DND-41 (cell line): ENCODE measurements around the gene ANKS1B.

Experiments used
- ATAC-seq: fragments of 200-7000 bp; cut with Tn5 transposase; 3 replicates; pipeline ENCODE4 v1.9.1; 2021; ENCODE audit warnings: low read depth; ENCODE audit not compliant: insufficient read depth
- DNase-seq: peaks from one replicate; pipeline ENCODE4 v3.0.0-alpha.2; 2020
- H2AFZ ChIP-seq: 2 replicates; pipeline ENCODE4 v1.6.0; 2012; ENCODE audit warnings: low read depth, low read length
- H3K27ac ChIP-seq: 2 replicates; pipeline ENCODE4 v1.5.1; 2012; ENCODE audit warnings: low read length, inconsistent platforms
- H3K27me3 ChIP-seq: fragments of 200-600 bp; sonication (generic); 2 replicates; pipeline ENCODE4 v1.6.0; 2012; ENCODE audit warnings: low read length, mild to moderate bottlenecking, inconsistent platforms; ENCODE audit not compliant: insufficient read depth, poor library complexity
- H3K36me3 ChIP-seq: 2 replicates; pipeline ENCODE4 v1.5.1; 2012; ENCODE audit warnings: low read length, inconsistent platforms; ENCODE audit not compliant: insufficient read depth
- H3K4me1 ChIP-seq: 2 replicates; pipeline ENCODE4 v1.5.1; 2012; ENCODE audit warnings: mild to moderate bottlenecking, low read length; ENCODE audit not compliant: insufficient read depth
- H3K4me2 ChIP-seq: 2 replicates; pipeline ENCODE4 v1.6.0; 2012; ENCODE audit warnings: mild to moderate bottlenecking, moderate library complexity, low read length, inconsistent platforms; ENCODE audit not compliant: insufficient read depth
- H3K4me3 ChIP-seq, 2 experiments: fragments of 200-600 bp in 1 of 2; shearing (Covaris generic) in 1 of 2; 2 replicates each; pipeline ENCODE4 v1.5.1; 2012 to 2016; ENCODE audit warnings: inconsistent platforms in 2 of 2, low read length in 2 of 2, mild to moderate bottlenecking in 2 of 2, low read depth in 1 of 2, moderate library complexity in 1 of 2
- H3K79me2 ChIP-seq: 2 replicates; pipeline ENCODE4 v1.6.0; 2012; ENCODE audit warnings: low read length, inconsistent platforms; ENCODE audit not compliant: insufficient read depth
- H3K9ac ChIP-seq: 2 replicates; pipeline ENCODE4 v1.6.0; 2012; ENCODE audit warnings: low read depth, mild to moderate bottlenecking, inconsistent platforms, low read length, moderate library complexity
- H3K9me3 ChIP-seq: 2 replicates; pipeline ENCODE4 v1.5.1; 2012; ENCODE audit warnings: low read length, moderate library complexity, mild to moderate bottlenecking, inconsistent platforms; ENCODE audit not compliant: insufficient read depth, severe bottlenecking
- H4K20me1 ChIP-seq: 2 replicates; pipeline ENCODE4 v1.6.0; 2012; ENCODE audit warnings: low read length; ENCODE audit not compliant: insufficient read depth
- EZH2 ChIP-seq: IDR thresholded peaks from 3 replicates; pipeline ENCODE4 v1.6.1; 2012; ENCODE audit warnings: borderline replicate concordance, low read depth, mild to moderate bottlenecking, moderate library complexity, low read length, inconsistent platforms; ENCODE audit not compliant: severe bottlenecking
- TF ChIP-seq, protein P1 (sequence below): IDR thresholded peaks from 2 replicates; pipeline ENCODE4 v1.5.1; 2012; ENCODE audit warnings: borderline replicate concordance, low read length, moderate library complexity, mild to moderate bottlenecking; ENCODE audit not compliant: poor library complexity, severe bottlenecking; ENCODE audit errors: extremely low read depth

ANKS1B gene

DNA sequence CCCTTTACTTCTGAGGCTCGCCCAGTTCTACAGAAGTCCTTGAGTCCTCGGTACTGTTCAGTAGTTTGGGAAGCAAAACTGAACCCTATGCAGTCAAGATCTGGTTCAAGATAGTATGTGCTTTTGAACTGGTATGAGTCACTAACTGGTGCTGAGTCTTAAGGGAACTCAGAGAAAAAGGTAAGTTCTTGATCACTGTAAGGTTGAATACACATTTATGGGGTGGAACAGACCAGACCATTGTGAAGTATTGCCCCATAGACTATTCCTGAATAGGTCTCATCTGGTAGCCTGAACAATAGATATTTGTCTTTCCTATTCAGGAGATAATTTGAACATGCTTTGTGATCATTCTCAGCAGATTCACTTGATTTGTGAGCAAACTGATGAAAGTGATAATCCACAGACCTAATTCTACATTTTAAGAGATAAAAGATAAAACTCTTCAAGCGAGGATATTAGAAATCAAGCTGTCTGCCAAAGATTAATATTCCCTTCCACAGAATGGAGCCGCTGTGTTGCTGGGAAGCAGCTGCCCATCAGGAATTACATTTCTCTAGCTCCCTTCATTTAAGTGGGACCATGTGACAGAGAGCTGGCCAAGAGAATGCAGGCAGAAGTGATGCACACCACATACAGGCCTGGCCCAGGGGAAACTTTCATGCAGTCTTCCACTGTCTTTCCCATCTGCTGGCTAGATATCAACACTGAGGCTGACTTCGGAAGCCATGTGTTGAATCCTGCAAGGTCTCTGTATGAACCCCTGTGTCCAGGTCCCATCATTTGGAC lies 707.0 kb downstream of the ANKS1B start:
- Histone ChIP-seq H2AFZ (no peak overlapping the region), H3K4me1 (no peaks in the 10 kb centered on the region), H3K79me2 (no peaks in the 10 kb centered on the region), H3K27me3 (peaks cover 2% of the 10 kb centered on the region), H3K36me3 (no peaks in the 10 kb centered on the region), H3K4me2 (no peak overlapping the region), H4K20me1 (no peaks in the 10 kb centered on the region), H3K9ac (no peak overlapping the region), H3K9me3 (no peaks in the 10 kb centered on the region), H3K4me3 (no peak overlapping the region), H3K27ac (no peak overlapping the region)
- no peak for ATAC-seq
- no peak for DNase-seq
- TF ChIP-seq, protein P1, sequence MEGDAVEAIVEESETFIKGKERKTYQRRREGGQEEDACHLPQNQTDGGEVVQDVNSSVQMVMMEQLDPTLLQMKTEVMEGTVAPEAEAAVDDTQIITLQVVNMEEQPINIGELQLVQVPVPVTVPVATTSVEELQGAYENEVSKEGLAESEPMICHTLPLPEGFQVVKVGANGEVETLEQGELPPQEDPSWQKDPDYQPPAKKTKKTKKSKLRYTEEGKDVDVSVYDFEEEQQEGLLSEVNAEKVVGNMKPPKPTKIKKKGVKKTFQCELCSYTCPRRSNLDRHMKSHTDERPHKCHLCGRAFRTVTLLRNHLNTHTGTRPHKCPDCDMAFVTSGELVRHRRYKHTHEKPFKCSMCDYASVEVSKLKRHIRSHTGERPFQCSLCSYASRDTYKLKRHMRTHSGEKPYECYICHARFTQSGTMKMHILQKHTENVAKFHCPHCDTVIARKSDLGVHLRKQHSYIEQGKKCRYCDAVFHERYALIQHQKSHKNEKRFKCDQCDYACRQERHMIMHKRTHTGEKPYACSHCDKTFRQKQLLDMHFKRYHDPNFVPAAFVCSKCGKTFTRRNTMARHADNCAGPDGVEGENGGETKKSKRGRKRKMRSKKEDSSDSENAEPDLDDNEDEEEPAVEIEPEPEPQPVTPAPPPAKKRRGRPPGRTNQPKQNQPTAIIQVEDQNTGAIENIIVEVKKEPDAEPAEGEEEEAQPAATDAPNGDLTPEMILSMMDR, result no peak
- no peak for TF ChIP-seq EZH2

DNA sequence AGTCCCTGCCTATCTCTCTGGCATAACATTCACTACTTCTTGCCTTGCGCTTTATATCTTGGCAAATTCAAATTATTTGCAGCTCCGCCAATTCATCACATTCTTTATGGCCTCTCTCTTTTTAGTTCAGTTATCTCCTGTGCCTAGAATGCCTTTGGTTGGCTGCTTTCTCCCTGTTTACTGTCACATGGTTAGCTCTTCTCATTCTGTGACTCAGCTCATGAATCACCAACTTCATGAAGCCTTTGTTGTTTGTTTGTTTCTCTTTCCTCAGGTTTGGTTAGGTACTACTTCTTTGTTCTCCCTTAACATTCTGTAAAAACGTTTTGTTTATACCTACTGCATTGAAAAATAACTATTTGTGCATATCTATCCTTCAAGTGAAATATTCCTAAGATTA lies 713.7 kb downstream of the ANKS1B start:
- TF ChIP-seq, protein P1, result no peak
- no peak for TF ChIP-seq EZH2
- H3K27ac ChIP-seq, result no peak overlapping the region
- no peaks in the 10 kb centered on the region for H3K27me3 ChIP-seq
- no peaks in the 10 kb centered on the region for H3K9me3 ChIP-seq
- no peaks in the 10 kb centered on the region for H3K36me3 ChIP-seq
- no peak overlapping the region for H2AFZ ChIP-seq
- H3K4me2 ChIP-seq, result no peak overlapping the region
- no peaks in the 10 kb centered on the region for H4K20me1 ChIP-seq
- H3K9ac ChIP-seq, result no peak overlapping the region
- ATAC-seq (no peak), DNase-seq (no peak)
- H3K4me1 ChIP-seq, result no peaks in the 10 kb centered on the region
- no peaks in the 10 kb centered on the region for H3K79me2 ChIP-seq
- no peak overlapping the region for H3K4me3 ChIP-seq

DNA sequence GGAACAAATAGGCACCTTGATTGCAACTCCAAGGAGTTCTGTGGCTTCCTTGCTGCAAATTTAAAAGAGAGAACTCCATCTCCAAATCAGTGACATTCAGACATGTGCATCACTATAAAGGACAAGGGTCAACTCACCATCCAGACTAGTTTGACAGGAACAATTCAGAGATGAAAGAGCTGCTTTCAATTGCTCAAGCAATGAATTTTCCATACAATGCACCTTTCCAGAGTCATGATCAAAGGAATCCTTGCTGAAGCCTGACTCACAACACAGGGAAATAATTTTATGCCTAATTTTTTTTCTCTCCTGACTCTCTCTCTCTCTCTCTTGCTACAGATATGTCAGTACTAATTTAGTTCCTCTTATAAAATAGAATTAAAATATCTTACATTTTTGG lies 717.7 kb downstream of the ANKS1B start:
- Histone ChIP-seq H3K4me3 (no peak overlapping the region), H3K79me2 (no peaks in the 10 kb centered on the region), H2AFZ (no peak overlapping the region), H3K36me3 (no peaks in the 10 kb centered on the region), H4K20me1 (no peaks in the 10 kb centered on the region), H3K27ac (no peak overlapping the region), H3K4me2 (no peak overlapping the region), H3K27me3 (no peaks in the 10 kb centered on the region), H3K9ac (no peak overlapping the region), H3K9me3 (no peaks in the 10 kb centered on the region), H3K4me1 (no peaks in the 10 kb centered on the region)
- TF ChIP-seq EZH2, result no peak
- TF ChIP-seq, protein P1, result no peak
- no peak for ATAC-seq
- no peak for DNase-seq
